ENCODE results near the gene B3GNT8. TPM values are rescaled to one million over a fixed set of nuclear protein-coding genes. Genes with fewer than 3 reads are reported as not detected.

The B3GNT8 gene
- total RNA-seq, 1 experiment from 2014 or later, result 0.96 TPM

- no CpG with 5 or more reads among the region's 7 CpGs for WGBS (ENCODE audit: extremely low coverage, insufficient read length, low lambda C conversion rate)
- Histone ChIP-seq H2AFZ (ENCODE audit: low read length) (no peak within 1 kb of the TSS), H3K27me3 (ENCODE audit: insufficient read depth, low read length) (no peaks in the 10 kb centered on the region), H2BK12ac (ENCODE audit: insufficient read length, low read depth, low read length) (no peak within 1 kb of the TSS), H4K5ac (ENCODE audit: insufficient read length, low read depth, low read length) (no peak within 1 kb of the TSS), H3K79me2 (ENCODE audit: insufficient read depth, low read length) (no peaks in the 10 kb centered on the region), H3K56ac (ENCODE audit: insufficient read length, low read depth, low read length) (no peak within 1 kb of the TSS), H3K4ac (ENCODE audit: low read depth, low read length) (no peak within 1 kb of the TSS), H4K91ac (ENCODE audit: insufficient read length, low read depth, low read length) (no peak within 1 kb of the TSS), H2BK15ac (ENCODE audit: low read depth, low read length) (no peak within 1 kb of the TSS), H3K27ac (ENCODE audit: insufficient read length, low read depth, low read length) (no peak within 1 kb of the TSS), H3T11ph (ENCODE audit: low read length) (no peak within 1 kb of the TSS), H3K4me2 (ENCODE audit: insufficient read depth, insufficient read length, low read length) (no peak within 1 kb of the TSS), H2AK5ac (ENCODE audit: insufficient read length, low read length) (no peak within 1 kb of the TSS), H3K9ac (ENCODE audit: extremely low read depth, insufficient read length, low read length) (no peak within 1 kb of the TSS), H4K8ac (replicated peaks; ENCODE audit: insufficient read length, low read depth, low read length) (no peak within 1 kb of the TSS), H2BK120ac (ENCODE audit: low read depth, low read length, poor library complexity, severe bottlenecking) (no peak within 1 kb of the TSS), H3K23me2 (ENCODE audit: insufficient read length, low read depth, low read length, poor library complexity, severe bottlenecking) (no peaks in the 10 kb centered on the region), H3K9me3 (ENCODE audit: control insufficient read depth, low read depth, low read length) (no peaks in the 10 kb centered on the region), H2BK20ac (ENCODE audit: low read depth, low read length, poor library complexity, severe bottlenecking) (no peak within 1 kb of the TSS), H3K23ac (ENCODE audit: insufficient read length, low read depth, low read length) (no peak within 1 kb of the TSS), H4K20me1 (ENCODE audit: control insufficient read depth, insufficient read depth, insufficient read length) (no peaks in the 10 kb centered on the region), H3K18ac (ENCODE audit: insufficient read length, low read depth, low read length) (no peak within 1 kb of the TSS), H2BK5ac (ENCODE audit: insufficient read length, low read length) (no peak within 1 kb of the TSS), H3K4me1 (ENCODE audit: insufficient read depth, low read length) (no peaks in the 10 kb centered on the region; the same call in 1 of the 2 replicates), H3K14ac (ENCODE audit: insufficient read depth, low read length) (no peak within 1 kb of the TSS), H3K79me1 (ENCODE audit: insufficient read depth, low read depth, low read length, poor library complexity, severe bottlenecking) (peaks cover 3% of the 10 kb centered on the region)
- no peak within 1 kb of the TSS for H3K27ac Mint-ChIP-seq
- H3K9me3 Mint-ChIP-seq, result peaks cover 0 to 7% of the 10 kb centered on the region in 2 experiments; a peak in 1 of 5 replicates
- DNase-seq, result no peak
- peaks cover 2% of the 10 kb centered on the region in 3 experiments for H3K36me3 Mint-ChIP-seq (ENCODE audit: insufficient read depth in 1 of 3, low read depth in 3 of 3)
- peaks cover 16% of the 10 kb centered on the region for H3K27me3 Mint-ChIP-seq (ENCODE audit: low read depth)
- no peak within 1 kb of the TSS; a peak in 1 of 5 replicates for H3K4me3 Mint-ChIP-seq
- TF ChIP-seq CTCF (conservative IDR thresholded peaks at IDR 0.05), result no peak
- H3K4me1 Mint-ChIP-seq, result peaks cover 0 to 4% of the 10 kb centered on the region in 2 experiments; a peak in 1 of 4 replicates
Observed at GRCh38 chr19:41442473-41443355, 15.5 kb upstream of the B3GNT8 start, which contains the start of gene ERICH4. ERICH4 (plus strand) TSS chr19:41443156; CDS start chr19:41443170, 14 bp downstream.
